HG03175 (cell line): ENCODE results near the gene OR7D2.

ENCODE experiments used
- ATAC-seq: cut with Tn5 transposase; IDR thresholded peaks from one replicate; pipeline ENCODE4 v1.9.1; 2021; ENCODE audit warnings: mild to moderate bottlenecking, moderate library complexity; ENCODE audit not compliant: unreplicated experiment

OR7D2 gene

GRCh38 chr19:9205501-9206113 is 26.8 kb downstream of the OR7D2 start:
- ATAC-seq = no peak

GRCh38 chr19:9219489-9219888 is 40.7 kb downstream of the OR7D2 start, which contains the start of gene OR7D4:
TSS of gene OR7D4 (minus strand) at chr19:9219589. CDS start at chr19:9214837, 4,752 bp downstream.
- no peak for ATAC-seq
